Right ventricle myocardium inferior (tissue), 1 donor: ENCODE measurements around the gene MYO3B. TPM values are rescaled to one million over a fixed set of nuclear protein-coding genes. Genes with fewer than 3 reads are reported as not detected.

Experiments
- ATAC-seq: fragments of 200-7000 bp; cut with Tn5 transposase; one replicate; pipeline ENCODE4 v1.9.1; 2020; ENCODE audit warnings: mild to moderate bottlenecking, moderate library complexity
- DNase-seq: peaks from one replicate; pipeline ENCODE4 v3.0.0; 2021; ENCODE audit errors: missing footprints
- intact Hi-C: fragments of 100-400 bp; cut with DNase I; formaldehyde crosslinking; loops from one replicate; pipeline ENCODE4 v1.11.0; 2022
- total RNA-seq: library from RNA; stranded (reverse); fragmentation: NEBNext Ultra II Directional; extraction: Animal tissue kit (Norgen Biotek cat#: 25700); gene quantifications from one replicate; pipeline ENCODE4 v1.2.1, GENCODE V29; 2021
- donor health status: DM: no; HTN: yes; CAD: no; lungs with severe emphysema.

Gene MYO3B
- total RNA-seq, 1 donor from 2014 or later = not detected

DNA sequence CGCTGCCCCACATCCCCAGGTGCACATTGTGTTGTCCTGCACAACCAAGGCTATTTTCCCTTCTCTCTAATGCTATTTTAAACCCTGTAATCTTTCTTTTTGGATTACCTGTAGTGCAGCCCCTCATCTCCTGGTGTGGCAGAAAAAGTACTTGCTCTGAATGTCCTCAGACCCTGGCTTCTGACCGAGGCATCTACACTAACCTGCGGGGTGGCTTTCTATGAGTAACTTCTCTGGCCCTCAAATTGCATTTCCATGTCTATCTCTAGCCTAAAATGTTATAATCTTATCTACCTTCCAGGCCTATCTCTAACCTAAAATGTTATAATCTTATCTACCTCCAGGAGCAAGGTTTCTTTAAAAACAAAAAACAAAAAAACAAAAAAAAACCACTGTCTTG lies 519.0 kb downstream of the MYO3B start:
- DNase-seq (no peak), ATAC-seq (no peak)
- intact Hi-C loops = no loop called here

DNA sequence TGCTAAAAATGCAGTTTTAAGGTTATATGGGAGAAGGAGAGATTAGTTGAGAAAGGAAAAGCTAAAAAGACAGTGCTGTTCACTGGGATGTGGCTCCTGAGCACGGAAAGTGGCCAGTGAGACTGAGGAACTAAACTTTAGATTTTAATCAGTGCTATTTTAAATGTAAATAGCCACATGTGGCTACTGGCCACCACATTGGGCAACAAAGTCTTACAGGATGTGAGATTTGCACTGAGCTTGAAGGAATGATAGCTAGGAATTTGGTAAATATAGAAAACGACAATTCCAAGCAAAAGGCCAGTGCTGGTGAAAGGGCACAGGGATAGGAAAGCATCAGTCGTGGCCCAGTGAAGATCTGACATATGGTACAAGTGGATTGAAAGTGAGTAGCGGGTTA lies 523.1 kb downstream of the MYO3B start:
- DNase-seq (no peak), ATAC-seq (no peak)
- intact Hi-C loops = no loop called here

DNA sequence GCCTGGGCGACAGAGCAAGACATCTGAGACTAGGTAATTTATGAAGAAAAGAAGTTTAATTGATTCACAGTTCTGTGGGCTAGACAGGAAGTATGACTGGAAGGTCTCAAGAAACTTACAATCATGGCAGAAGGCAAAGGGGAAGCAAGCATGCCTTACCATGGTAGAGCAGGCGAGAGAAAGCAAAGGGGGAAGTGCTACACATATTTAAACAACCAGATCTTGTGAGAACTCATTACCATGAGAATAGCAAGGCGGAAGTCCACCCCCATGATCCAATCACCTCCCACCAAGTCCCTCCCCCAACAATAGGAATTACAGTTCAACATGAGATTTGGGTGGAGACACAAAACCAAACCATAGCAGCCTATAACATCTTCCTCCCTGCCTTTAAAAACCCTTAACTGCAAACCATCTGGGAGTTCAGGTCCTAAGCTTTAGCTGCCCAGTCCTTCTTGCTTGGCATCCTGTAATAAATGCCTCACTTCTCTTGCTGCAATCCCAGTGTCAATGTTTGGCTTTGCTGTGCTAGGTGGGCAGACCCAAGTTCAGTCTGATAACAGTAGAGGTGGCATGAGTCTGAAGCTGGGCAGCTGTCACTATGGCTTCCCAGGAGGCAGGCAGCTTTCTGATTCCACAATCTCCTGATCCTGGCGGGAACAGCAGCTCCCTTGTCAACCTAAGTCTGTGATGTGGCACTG lies 526.0 kb downstream of the MYO3B start:
- DNase-seq = no peak
- ATAC-seq = no peak
- intact Hi-C loops = no loop called here
